Large intestine (tissue), 3 donors: ENCODE data around the gene FBN1. TPM values are rescaled to one million over a fixed set of nuclear protein-coding genes. Genes with fewer than 3 reads are reported as not detected.

Experiments used
- DNase-seq, 2 donors: peaks; one replicate each; pipeline versions ENCODE4 v3.0.0 to v3.0.0-alpha.2; 2013
- H3K27ac ChIP-seq: one replicate; pipeline ENCODE4 v1.5.1; 2013; ENCODE audit warnings: low read length
- H3K27me3 ChIP-seq: 2 replicates; pipeline ENCODE4 v1.6.1; 2013; ENCODE audit warnings: low read length; ENCODE audit not compliant: control insufficient read depth, insufficient read depth
- H3K36me3 ChIP-seq: 2 replicates; pipeline ENCODE4 v1.6.1; 2013; ENCODE audit warnings: low read length; ENCODE audit not compliant: control insufficient read depth, insufficient read depth
- H3K4me1 ChIP-seq: one replicate; pipeline ENCODE4 v1.6.1; 2013; ENCODE audit warnings: low read length; ENCODE audit not compliant: control insufficient read depth, insufficient read depth
- H3K4me3 ChIP-seq: one replicate; pipeline ENCODE4 v1.5.1; 2013; ENCODE audit warnings: low read length
- H3K9me3 ChIP-seq: one replicate; pipeline ENCODE4 v1.6.1; 2013; ENCODE audit warnings: mild to moderate bottlenecking, low read depth, low read length, moderate library complexity; ENCODE audit not compliant: control insufficient read depth
- WGBS: methylation state at CpG from one replicate; pipeline ENCODE4 v1.1.5; 2013; ENCODE audit warnings: low lambda C conversion rate; ENCODE audit not compliant: insufficient coverage; 5-methylcytosine and 5-hydroxymethylcytosine counted together
- polyA plus RNA-seq: library from polyadenylated mRNA; unstranded; fragments of 120-200 nt; gene quantifications from one replicate; pipeline ENCODE4 v1.2.1, GENCODE V29; 2013

Gene FBN1
- polyA plus RNA-seq, 1 donor = 49.6 TPM

DNA sequence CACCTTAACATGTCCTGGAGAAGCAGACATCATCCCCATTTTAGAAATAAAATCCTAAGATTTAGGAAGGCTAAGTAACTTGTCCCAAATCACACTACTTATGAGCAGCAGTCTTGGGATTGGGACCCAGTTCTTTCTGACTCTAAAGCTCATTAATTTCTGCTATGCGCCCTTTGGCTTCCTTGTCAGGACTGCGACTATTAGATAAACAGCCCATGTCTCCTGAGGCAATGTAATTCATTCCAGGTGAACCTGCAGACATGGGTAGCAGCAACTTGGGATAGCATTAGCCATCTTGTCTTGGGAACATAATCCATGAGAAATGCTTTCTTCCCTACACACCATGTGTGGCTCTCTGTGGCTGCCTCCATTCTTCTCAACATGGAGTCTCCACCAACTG lies 32.3 kb upstream of the FBN1 start:
- H3K27me3 ChIP-seq = no peaks in the 10 kb centered on the region
- WGBS = no CpG with 5 or more reads among the region's 2 CpGs

DNA sequence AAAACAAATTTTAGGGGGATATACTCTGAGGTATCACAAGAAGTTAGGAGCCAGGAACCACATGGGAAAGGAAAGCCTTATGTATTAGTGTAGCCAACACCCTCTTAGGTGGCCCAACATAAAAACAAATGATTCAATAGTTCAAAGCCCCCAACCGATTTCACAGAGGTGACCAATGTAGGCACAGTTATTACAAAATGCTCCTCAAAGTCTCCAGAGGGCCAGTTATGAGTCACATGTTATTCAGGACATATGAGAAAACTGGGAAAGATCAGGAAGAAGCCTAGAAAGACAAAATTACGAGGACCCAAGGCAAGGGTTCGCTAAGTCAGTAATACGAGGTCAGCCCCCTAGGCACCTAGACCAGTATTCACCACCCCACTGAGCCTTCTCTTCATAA lies 29.9 kb upstream of the FBN1 start:
- H3K9me3 ChIP-seq = no peaks in the 10 kb centered on the region
- WGBS = 86% methylated on average over 1 of the region's 4 CpGs
- no peaks in the 10 kb centered on the region for H3K4me1 ChIP-seq
- H3K4me3 ChIP-seq = no peak overlapping the region
- H3K36me3 ChIP-seq = no peaks in the 10 kb centered on the region
- H3K27me3 ChIP-seq = no peaks in the 10 kb centered on the region
- no peak for DNase-seq
- H3K27ac ChIP-seq = no peak overlapping the region

More for the DNA sequence above, 32.3 kb upstream of the FBN1 start:
- H3K4me3 ChIP-seq = no peak overlapping the region
- no peaks in the 10 kb centered on the region for H3K36me3 ChIP-seq
- H3K9me3 ChIP-seq = no peaks in the 10 kb centered on the region
- DNase-seq = no peak
- no peak overlapping the region for H3K27ac ChIP-seq
- H3K4me1 ChIP-seq = no peaks in the 10 kb centered on the region

DNA sequence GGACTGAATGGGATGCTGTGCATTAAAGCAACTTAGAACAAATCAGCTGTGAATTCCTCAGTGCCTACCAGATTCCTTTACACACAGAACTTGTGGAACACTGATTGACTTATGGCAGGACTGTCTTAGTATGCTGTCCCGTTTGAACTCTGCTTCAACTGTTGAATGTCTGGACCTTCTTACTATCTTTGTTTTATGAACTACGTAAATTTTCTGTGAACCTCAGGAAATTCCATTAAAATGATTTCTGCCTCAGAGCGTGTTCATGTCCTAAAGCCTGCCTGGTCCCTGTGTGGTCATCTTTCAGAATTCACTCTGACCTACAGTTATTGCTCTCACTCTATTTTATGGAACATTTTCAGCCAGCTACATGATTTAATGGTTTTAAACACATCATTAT lies 29.4 kb upstream of the FBN1 start:
- Histone ChIP-seq H3K4me1 (no peaks in the 10 kb centered on the region), H3K36me3 (no peaks in the 10 kb centered on the region), H3K27me3 (no peaks in the 10 kb centered on the region), H3K4me3 (no peak overlapping the region), H3K9me3 (no peaks in the 10 kb centered on the region), H3K27ac (no peak overlapping the region)
- 62% methylated on average over 3 of the region's 3 CpGs for WGBS
- no peak for DNase-seq

DNA sequence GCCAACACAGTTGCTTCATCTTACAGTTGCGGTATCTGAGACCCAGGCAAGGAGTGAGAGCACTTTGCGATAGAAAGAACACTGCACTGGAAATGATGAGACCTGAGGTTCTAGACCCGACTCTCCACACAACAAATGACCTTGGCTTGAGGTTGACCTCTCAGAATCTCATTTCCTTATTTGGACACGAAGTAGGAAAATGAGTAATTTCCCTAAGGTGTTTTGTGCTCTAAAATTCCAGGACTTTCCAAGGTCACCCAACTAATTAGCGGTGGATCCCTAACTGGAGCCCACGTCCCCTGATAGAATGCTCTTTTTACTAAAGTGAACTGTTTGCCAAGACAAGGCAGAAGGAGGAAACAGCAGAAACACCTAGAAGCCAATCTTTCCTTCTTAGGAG lies 26.7 kb upstream of the FBN1 start:
- WGBS = 100% methylated on average over 1 of the region's 6 CpGs
- no peak for DNase-seq
- no peak overlapping the region for H3K27ac ChIP-seq
- no peaks in the 10 kb centered on the region for H3K36me3 ChIP-seq
- no peak overlapping the region for H3K4me3 ChIP-seq
- no peaks in the 10 kb centered on the region for H3K27me3 ChIP-seq
- no peaks in the 10 kb centered on the region for H3K4me1 ChIP-seq
- H3K9me3 ChIP-seq = no peaks in the 10 kb centered on the region

DNA sequence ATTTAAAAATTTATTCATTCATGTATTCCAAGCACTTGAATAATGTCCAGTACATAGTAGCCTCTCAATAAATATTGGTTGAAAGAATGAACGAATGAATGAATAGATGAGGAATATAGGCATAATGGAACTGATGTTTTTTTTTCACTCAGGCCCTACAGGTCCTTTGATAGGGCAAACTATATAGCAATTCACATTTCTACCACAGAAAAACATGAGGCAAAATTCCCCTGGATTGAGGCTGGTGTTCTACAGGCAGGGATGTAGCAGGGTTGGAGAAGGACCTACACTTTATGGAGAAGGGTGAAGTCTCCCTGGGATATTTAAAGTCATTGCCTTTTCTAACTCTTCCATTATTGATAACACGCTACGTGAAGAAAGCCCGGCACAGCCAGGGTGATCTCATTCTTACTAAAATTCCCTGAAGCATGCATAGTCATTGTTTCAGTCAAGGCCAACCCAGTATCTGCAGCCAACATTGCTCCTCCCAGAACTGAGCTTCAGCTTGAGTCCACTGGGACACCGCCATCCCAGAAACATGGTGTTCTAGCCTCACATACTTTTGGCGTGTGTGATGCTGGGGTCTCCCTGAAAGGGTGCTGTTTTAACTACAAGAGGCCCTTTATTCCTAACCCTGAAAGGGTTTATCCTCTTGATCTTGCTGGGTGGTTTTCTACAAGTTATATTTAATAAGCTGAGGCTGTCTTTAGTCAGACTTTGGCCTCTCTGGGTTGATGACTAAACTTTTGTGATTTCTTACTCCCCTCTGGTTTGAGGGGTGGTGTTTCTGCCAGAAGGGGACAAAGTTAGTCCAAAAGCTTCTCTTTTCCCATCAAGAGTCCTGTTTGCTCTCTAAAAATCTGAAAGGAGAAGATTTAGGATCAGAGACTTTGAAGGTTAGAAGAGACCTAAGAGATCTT lies 25.9 kb upstream of the FBN1 start:
- Histone ChIP-seq H3K4me3 (no peak overlapping the region), H3K4me1 (no peaks in the 10 kb centered on the region), H3K9me3 (no peaks in the 10 kb centered on the region), H3K36me3 (no peaks in the 10 kb centered on the region), H3K27ac (no peak overlapping the region), H3K27me3 (no peaks in the 10 kb centered on the region)
- DNase-seq = peak; percentile 8 to 12
- 100% methylated on average over 1 of the region's 6 CpGs for WGBS

DNA sequence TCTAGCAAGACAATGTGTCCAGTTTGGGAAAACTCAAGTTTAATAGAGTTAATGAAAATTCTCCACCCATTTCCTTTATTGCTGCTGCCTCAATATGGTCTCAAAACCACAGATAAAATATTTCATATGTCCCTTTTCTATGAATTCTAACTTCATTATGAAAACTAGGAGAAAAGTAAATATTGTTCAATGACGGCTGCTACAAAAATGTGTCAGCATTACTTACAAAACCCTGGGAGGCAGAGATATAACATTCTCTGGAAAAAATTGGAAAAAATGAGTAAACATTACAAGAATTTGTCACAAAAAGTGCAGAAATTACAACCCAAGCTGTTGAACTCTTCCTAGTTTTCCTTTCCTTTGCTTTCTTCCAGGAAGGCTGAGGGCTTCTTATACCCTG lies 22.2 kb upstream of the FBN1 start:
- Histone ChIP-seq H3K4me1 (no peaks in the 10 kb centered on the region), H3K4me3 (no peak overlapping the region), H3K36me3 (no peaks in the 10 kb centered on the region), H3K27me3 (no peaks in the 10 kb centered on the region), H3K27ac (no peak overlapping the region), H3K9me3 (no peaks in the 10 kb centered on the region)
- WGBS = 75% methylated on average over 1 of the region's 1 CpG
- DNase-seq = no peak

DNA sequence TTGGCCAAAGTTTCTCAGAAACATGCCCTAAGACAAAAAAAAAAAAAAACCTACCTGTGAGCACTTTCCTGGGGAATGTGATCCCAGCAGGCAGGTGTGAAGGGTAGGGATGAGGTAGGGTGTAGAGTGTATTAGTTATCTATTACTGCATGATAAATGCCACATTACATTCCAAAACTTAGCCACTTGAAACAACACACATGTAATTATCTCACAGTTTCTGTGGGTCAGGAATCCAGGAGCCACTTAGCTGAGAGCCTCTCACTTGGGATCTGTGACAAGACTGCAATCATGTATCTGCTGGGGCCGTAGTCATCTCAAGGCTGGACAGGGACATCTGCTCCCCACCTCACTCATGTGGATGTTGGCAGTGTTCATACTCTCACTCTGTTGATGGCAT lies 18.9 kb upstream of the FBN1 start:
- no peaks in the 10 kb centered on the region for H3K36me3 ChIP-seq
- H3K9me3 ChIP-seq = no peaks in the 10 kb centered on the region
- DNase-seq = no peak
- no peaks in the 10 kb centered on the region for H3K4me1 ChIP-seq
- no peak overlapping the region for H3K4me3 ChIP-seq
- no peaks in the 10 kb centered on the region for H3K27me3 ChIP-seq
- WGBS = no CpG with 5 or more reads among the region's 1 CpG
- no peak overlapping the region for H3K27ac ChIP-seq

DNA sequence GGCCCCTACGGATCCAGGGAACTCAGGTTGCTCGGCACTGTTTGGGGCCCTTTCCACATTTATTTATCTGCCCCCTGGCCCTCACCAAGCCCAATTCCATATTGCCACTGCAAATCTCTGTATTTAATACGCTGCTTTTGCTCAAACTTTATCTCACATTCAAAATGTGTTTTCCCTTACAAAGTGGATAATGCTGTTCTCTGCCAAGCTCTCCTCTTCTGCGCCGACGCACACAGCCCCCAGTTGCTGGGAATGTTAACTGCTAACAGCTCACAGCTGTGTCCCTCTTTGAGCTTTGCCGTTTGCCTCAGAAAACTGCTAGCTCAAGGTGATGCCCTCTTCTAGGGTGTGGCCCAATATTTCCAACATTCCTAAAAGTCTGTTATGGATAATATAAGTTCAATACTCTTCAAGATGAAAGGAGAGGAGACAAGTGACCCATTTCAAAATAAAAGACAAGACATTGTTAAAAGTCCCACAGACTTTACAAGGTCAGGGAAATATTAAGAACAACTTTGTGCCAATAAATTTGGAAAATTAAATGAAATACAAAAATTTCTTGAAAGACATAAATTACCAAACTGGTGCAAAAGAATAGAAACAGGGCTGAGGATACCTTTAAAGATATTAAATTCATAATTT lies 12.6 kb upstream of the FBN1 start:
- 100% methylated on average over 1 of the region's 7 CpGs for WGBS

DNA sequence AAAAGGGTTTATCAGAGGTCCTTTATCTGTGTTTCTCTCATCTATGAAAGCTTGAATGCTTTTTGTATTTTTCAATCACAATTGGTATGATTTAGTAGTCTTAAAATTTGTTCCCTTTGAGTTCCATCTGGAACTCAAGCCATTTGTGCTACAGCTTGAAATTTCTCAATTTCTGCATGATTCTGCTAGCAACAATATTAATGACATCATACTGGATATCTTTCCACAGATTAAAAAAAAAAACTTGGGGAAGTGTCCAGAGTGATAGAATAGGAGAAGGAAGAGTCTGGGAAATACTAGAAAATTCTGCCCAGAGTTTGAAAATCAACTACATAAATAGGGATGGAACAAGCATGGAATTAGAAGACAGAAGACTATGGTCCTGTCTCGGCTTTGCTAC lies 9.3 kb upstream of the FBN1 start:
- H3K4me1 ChIP-seq = no peaks in the 10 kb centered on the region
- H3K4me3 ChIP-seq = no peak overlapping the region
- no peak for DNase-seq
- H3K9me3 ChIP-seq = no peaks in the 10 kb centered on the region
- H3K36me3 ChIP-seq = no peaks in the 10 kb centered on the region
- H3K27ac ChIP-seq = no peak overlapping the region
- no peaks in the 10 kb centered on the region for H3K27me3 ChIP-seq
- WGBS = no CpG with 5 or more reads among the region's 1 CpG

More for the DNA sequence above, 12.6 kb upstream of the FBN1 start:
- H3K4me1 ChIP-seq = no peaks in the 10 kb centered on the region
- H3K36me3 ChIP-seq = no peaks in the 10 kb centered on the region
- peak in 1 of 2 donors; percentile 7 for DNase-seq
- no peaks in the 10 kb centered on the region for H3K9me3 ChIP-seq
- no peak overlapping the region for H3K4me3 ChIP-seq
- H3K27me3 ChIP-seq = no peaks in the 10 kb centered on the region
- H3K27ac ChIP-seq = no peak overlapping the region

DNA sequence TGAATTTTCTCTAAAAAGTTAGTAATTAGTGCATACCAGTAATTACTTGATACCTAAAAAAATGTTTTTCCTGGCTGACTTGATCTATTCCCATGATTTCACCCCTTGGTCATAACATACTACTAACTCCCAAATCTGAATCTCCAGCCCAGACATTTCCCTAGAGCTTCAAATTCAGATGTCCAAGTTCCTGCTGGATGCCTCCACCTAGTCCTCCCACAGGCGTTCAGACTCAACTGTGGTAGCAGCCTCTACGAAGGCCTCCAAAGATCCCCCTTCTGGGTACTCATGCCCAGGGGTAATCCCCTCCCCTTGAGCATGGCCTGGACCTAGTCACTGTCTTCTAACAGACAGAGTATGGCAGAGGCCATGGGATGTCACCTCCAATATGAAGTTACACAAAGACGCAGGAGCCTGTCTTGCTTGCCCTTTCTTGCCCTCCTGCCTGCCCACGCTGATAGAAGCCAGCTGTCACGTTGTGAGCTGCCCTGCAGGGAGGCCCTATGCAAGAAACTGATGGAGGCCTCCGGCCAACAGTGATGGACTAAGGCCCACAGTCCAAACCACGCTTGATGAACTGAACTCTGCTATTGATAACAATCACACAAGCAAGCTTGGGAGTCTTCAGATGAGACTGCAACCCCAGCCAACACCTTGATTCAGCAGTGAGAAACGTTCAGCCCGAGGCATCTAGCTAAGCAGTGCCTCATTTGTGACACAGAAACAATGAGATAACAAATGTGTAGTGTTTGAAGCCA lies 8.6 kb upstream of the FBN1 start:
- DNase-seq = no peak
- Histone ChIP-seq H3K27me3 (no peaks in the 10 kb centered on the region), H3K36me3 (no peaks in the 10 kb centered on the region), H3K9me3 (no peaks in the 10 kb centered on the region), H3K4me3 (no peak overlapping the region), H3K27ac (no peak overlapping the region), H3K4me1 (no peaks in the 10 kb centered on the region)
- no CpG with 5 or more reads among the region's 9 CpGs for WGBS
